NCI-H226 (cell line): Measurements from ENCODE around the gene C1QTNF1.
A peak's percentile ranks its signal among the peaks of the same experiment; 100 is the strongest.

Source experiments
- DNase-seq: peaks from one replicate; pipeline ENCODE4 v3.0.0-alpha.2; 2015

C1QTNF1 gene

DNA sequence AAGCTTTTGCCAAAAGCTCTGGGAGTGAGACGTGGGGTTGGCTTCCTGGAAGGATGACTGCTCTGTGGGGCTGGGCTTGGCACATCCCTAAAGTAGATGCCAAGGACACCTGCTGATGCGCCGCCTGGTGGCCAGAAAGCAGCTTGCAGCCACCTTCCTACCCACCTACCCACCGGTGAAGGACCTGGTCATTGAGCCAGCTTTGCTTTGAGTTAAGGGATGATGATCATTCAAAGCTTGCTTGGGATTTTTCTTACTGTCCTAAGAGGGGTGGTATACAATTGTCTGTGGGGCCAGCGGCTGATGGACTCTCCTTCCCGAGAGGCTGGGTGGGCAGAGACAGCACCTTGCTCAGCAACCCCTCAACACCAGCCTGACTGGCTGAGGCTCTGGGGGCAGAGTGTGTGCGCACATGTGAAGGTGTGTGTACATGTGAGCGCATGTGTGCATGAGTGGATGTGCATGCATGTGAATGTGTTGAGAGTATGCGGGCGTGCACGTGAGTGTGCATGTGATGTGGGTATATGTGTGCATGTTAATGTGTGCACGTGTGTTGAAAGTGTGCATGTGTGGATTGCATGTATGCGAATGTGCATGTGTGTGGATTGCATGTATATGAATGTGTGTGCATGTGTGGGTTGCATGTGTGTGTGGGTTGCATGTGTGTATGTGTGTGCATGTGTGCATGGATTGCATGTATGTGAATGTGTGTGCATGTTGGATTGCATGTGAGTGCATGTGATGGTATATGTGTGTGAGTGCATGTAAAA is 18.6 kb downstream of the C1QTNF1 start:
- DNase-seq = peak; percentile 65

DNA sequence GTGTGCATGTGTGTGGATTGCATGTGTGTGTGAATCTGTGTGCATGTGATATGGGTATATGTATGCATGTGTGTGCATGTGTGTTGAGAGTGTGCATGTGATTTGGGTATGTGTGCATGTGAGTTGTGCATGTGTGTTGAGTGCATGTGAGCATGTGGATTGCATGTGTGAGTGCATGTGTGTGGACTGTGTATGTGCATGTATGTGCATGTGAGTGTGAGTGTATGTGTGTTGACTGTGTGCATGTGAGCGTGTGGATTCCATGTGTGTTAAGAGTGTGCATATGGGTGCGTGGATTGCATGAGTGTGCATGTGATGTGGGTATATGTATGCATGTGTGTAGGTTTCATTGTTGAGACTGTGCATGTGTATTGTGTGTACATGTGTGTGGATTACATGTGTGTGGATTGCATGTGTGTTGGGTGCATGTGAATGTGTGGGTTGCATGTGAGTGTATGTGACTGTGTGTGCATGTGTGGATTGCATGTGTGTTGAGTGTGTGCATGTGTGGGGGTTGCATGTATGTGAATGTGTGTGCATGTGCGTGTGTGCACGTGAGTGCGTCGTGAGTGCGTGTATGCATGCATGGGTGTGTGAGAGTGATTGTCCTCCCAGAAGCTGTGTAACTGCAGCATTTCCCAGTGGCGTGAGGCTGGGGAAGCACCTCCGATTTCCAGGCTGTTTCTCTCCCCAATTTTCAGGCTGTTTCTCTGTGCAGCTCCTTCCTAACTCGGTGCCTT is 19.4 kb downstream of the C1QTNF1 start:
- DNase-seq = no peak

DNA sequence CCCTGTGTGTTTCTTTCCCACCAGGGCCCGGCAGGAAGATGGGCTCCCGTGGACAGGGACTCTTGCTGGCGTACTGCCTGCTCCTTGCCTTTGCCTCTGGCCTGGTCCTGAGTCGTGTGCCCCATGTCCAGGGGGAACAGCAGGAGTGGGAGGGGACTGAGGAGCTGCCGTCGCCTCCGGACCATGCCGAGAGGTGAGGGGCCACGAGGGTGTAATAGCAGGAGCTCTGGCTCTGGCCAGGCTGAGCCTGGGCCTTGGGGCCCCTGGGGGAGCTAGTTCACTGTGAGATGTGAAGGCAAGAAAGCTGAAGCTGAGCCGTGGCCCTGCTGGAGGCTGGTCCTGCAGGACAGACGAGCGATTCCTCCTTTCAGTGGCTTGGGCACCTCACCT is 20.0 kb downstream of the C1QTNF1 start:
- no peak for DNase-seq

DNA sequence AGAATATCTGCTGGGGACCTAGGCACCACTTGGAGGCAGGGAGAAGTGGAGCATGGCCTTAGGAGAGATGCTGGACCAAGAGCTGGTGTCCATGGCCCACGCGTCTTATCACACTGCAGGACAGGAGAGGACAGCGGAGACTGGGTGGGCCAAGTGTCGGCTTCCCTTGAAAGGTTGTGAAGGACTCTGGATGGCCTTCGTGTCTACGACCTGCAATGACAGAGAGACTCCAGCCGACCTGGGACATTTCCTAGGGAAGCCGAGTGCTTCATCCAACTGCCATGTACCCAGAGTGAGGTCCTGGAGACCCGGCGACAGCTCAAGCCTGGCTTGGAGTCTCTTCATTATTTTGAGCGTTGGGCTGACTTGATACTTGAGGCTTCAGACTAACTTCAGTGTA is 20.5 kb downstream of the C1QTNF1 start:
- no peak for DNase-seq

DNA sequence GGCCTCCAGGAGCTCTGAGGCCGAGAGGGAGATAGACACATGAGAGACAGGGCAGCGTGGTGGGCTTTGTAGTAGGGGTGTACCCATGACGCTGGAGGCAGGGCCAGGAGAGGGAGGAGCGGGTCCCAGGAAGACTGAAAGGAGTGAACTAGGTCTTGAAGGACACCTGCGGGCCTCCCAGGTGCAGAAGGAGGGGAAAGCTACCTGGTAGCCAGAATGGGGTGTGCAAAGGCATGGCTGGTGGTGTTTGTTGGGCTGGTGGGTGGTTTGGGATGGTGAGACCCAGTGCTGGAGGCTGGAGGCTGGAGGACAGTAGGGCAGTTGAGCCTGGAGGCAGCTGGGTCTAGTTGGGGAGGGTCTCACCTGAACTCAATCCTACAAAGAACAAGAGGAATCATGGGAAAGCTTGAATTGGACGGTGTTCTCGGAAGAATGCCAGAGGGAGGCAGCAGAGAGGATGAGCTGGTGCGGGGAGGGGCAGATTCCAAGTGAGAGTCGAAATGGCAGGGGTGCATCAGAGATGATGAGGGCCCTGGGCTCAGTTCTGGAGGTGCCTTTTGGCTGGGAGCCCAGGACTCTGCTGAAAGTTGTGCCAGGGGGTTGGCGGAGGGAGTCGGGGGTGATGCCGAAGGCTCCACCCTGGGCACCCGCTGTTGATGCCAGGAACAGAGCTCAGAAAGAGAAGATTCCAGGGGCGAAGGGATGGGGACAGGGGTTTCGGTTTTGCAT is 21.2 kb downstream of the C1QTNF1 start:
- DNase-seq = no peak

DNA sequence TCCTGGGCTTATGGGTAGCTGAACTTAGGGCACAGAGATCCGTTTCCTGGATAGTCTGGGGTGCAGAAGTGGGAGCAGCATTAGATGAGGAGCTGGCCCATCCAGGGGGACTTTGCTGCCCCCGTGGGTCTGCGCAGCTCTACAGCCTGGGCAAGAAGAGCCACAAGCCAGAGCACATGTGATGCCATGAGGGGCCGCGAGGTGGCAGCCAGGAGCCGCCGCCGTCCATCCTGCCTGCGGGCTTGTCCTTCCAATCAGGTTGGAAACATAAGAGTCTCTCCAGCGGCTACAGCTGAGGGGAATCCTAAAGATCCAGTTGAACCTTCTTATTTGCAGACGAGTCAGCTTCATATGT is 21.9 kb downstream of the C1QTNF1 start:
- DNase-seq = peak; percentile 38

DNA sequence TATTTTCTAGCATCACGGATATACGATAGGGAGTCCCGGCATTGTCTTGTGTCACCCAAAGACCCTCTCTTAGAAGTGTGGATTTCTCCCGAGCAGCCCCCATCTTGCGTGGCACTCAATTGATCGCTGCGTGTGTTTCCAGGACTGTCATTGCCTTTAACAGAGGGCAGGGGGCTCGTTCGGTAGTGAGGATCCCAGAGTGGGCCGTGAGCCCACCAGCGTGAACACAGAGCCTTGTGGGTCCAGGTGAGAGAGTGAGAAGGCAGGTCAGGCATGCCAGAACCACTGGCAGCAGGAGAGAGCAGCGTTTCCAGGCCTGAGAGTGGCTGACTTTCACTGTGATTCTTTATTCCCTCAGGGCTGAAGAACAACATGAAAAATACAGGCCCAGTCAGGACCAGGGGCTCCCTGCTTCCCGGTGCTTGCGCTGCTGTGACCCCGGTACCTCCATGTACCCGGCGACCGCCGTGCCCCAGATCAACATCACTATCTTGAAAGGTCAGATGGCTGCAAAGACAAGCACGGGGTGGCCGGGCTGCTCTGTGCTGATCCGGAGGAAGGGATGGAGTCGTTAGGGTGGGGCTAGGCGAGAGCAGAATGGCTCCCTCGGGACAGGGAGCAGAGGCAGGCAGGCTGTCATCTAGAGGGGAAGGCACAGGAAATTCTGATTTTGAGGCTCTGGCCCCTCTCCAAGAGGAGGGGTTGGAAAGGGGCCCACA is 22.4 kb downstream of the C1QTNF1 start:
- no peak for DNase-seq

DNA sequence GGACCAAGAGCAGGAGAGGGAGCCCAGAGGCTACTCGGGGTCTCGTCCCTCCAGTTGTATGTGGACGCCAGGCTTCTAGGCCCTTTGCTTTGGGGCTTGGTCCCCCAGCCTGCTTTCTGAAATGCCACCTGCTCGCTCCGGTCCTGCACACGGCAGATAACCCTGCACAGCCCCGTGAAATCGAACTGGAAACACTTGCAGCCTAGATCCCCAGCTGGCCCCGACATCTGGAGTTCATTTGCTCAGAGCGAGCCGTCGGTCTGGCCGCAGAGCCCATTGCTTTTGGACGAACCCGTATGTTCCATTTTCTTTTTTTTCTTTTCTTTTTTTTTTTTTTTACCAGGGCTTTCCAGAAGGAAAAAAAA is 22.9 kb downstream of the C1QTNF1 start:
- DNase-seq = no peak

DNA sequence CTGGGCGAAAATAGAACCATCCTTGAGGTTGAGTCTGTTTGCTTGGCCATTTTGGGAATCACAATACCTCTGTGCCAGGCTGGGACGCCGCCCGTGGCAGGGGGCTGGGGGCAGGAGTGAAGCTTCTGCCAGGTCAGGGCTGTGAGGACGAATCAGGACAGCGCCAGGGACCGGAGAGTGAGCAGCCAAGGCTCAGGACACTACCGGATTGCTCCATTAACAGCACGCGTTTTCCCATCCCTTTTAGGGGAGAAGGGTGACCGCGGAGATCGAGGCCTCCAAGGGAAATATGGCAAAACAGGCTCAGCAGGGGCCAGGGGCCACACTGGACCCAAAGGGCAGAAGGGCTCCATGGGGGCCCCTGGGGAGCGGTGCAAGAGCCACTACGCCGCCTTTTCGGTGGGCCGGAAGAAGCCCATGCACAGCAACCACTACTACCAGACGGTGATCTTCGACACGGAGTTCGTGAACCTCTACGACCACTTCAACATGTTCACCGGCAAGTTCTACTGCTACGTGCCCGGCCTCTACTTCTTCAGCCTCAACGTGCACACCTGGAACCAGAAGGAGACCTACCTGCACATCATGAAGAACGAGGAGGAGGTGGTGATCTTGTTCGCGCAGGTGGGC is 23.4 kb downstream of the C1QTNF1 start:
- DNase-seq = no peak

DNA sequence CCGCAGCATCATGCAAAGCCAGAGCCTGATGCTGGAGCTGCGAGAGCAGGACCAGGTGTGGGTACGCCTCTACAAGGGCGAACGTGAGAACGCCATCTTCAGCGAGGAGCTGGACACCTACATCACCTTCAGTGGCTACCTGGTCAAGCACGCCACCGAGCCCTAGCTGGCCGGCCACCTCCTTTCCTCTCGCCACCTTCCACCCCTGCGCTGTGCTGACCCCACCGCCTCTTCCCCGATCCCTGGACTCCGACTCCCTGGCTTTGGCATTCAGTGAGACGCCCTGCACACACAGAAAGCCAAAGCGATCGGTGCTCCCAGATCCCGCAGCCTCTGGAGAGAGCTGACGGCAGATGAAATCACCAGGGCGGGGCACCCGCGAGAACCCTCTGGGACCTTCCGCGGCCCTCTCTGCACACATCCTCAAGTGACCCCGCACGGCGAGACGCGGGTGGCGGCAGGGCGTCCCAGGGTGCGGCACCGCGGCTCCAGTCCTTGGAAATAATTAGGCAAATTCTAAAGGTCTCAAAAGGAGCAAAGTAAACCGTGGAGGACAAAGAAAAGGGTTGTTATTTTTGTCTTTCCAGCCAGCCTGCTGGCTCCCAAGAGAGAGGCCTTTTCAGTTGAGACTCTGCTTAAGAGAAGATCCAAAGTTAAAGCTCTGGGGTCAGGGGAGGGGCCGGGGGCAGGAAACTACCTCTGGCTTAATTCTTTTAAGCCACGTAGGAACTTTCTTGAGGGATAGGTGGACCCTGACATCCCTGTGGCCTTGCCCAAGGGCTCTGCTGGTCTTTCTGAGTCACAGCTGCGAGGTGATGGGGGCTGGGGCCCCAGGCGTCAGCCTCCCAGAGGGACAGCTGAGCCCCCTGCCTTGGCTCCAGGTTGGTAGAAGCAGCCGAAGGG is 24.2 kb downstream of the C1QTNF1 start:
- no peak for DNase-seq

DNA sequence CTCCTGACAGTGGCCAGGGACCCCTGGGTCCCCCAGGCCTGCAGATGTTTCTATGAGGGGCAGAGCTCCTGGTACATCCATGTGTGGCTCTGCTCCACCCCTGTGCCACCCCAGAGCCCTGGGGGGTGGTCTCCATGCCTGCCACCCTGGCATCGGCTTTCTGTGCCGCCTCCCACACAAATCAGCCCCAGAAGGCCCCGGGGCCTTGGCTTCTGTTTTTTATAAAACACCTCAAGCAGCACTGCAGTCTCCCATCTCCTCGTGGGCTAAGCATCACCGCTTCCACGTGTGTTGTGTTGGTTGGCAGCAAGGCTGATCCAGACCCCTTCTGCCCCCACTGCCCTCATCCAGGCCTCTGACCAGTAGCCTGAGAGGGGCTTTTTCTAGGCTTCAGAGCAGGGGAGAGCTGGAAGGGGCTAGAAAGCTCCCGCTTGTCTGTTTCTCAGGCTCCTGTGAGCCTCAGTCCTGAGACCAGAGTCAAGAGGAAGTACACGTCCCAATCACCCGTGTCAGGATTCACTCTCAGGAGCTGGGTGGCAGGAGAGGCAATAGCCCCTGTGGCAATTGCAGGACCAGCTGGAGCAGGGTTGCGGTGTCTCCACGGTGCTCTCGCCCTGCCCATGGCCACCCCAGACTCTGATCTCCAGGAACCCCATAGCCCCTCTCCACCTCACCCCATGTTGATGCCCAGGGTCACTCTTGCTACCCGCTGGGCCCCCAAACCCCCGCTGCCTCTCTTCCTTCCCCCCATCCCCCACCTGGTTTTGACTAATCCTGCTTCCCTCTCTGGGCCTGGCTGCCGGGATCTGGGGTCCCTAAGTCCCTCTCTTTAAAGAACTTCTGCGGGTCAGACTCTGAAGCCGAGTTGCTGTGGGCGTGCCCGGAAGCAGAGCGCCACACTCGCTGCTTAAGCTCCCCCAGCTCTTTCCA is 25.1 kb downstream of the C1QTNF1 start:
- DNase-seq = no peak

DNA sequence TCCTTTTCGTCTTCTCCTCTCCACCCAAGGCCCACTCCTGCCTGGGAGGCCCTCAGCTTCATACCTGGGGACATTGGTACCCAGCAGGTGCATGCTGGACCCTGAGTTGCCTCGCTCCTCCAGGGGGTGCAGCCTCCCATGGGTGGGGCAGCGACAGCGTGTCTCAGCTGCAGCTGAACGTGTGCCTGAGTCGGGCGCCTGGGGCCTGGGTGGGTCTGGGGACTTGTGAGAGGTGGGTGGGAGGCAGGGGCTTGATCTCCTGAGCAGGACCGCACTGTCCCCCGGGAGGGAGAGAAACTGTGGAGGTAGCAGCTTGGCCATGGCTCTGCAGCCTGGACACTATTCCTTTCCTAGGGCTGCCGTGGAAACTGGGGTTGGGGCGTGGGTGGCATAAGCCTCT is 25.9 kb downstream of the C1QTNF1 start:
- no peak for DNase-seq

DNA sequence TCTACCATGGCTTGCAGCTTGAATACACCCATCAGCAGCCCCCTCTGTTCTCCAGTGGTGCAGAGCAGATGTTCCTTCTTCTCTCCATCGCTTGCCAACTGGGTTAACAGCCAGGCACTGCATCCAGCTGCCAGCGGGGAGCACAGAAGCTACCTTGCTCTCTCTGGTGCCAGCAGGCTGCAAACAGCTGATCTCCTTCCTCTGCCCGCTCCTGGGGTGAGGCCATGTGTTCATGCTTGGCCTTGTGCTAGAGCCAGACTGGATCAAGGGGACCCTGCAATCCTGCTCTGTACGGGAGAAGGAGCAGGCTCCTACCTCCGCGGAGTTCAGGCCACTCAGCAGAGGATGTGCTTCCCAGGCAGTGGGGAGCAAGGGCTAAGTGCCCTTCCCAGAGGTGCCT is 26.6 kb downstream of the C1QTNF1 start:
- DNase-seq = no peak

DNA sequence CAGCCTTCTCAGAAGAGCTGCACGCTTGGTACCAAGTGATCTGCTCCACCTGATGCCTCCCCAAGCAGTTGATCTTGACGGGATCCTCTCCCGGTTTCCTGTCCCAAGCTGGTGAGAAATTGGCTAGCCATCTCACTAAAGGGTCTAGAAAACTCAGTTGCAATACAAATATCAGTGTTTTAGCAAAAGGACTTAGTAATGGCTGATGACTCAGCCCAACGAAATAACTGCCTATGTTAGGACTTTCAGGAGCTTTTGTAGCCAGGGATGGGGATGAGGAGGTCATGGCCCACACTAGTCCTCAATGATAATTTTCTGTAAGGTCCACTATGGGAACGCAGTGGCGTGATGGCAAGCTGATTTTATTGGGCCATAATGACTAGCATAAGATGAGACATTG is 27.3 kb downstream of the C1QTNF1 start:
- DNase-seq = no peak

DNA sequence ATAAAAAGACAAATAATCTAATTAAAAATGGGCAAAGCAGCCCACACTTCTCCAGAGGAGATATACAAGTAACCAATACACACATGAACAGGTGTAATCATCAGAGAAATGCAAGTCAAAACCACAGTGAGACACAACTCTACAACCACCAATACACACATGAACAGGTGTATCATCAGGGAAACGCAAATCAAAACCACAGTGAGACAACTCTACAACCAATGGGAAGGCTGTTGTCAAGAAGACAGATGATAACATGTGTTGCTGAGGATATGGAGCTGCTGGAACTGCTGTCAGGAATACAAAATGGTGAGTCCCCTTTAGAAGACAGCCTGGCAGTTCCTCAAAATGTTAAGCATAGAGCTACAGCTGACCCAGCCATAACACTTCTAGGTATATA is 28.2 kb downstream of the C1QTNF1 start:
- no peak for DNase-seq

DNA sequence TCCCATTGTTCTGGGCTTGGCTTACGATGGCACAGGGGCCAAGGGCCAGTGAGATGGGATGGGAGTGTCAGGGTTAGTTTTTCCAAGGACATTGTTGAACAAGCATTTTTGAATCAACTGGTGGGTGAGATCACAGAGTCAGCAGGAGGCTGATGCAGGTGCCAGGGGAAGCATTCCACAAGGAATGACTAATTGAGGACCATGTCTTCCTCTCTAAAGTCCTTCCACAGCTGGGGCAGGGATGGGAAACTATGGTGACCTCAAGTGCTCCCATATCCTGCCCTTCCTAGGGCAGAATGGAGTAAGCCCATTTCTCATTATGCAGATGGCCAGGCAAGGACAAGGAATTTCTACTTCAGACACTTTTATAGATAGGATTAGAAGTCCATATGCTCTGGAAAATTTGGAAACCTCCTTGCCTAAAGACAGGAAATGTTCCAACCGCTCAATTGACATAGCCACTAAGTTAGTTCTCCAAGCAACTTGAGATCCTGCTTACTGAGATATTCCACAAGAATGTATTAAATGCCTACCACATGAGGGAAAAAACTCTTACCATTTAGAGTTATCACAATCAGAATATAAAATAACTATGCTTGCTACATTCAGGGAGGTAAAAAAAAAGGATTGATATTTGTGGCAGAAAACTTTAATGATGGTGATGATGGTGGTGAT is 29.4 kb downstream of the C1QTNF1 start:
- DNase-seq = peak; percentile 71

DNA sequence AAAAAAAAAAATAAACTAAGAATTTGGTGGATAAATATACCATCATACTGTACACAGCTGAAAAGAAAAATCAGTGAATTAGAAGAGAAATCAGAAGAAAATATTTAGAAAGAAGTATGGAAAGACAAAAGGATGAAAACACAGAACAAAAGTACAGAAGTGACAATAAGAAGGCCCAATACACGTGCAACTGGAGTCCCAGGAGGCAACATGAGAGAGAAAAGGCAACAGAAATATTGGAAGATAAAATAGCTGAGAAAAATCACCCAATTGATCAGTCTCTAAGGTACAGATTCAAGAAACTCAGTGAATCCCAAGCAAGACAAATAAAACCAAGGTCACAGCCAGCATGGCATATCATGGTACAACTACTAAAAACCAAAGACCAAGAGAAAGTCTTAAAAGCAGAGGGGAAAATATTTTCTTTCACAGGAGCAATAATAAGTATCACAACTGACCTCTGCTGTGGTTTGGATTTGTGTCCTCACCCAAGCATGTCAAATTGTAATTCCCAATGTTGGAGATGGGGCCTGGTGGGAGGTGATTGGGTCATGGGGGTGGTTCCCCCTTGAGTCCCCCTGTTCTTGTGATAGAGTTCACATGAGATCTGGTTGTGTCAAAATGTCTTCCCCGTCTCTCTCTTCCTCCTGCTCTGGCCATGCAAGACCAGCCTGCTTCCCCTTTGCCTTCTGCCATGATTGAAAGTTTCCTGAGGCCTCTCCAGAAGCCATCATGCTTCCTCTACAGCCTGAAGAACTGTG is 30.4 kb downstream of the C1QTNF1 start:
- no peak for DNase-seq

DNA sequence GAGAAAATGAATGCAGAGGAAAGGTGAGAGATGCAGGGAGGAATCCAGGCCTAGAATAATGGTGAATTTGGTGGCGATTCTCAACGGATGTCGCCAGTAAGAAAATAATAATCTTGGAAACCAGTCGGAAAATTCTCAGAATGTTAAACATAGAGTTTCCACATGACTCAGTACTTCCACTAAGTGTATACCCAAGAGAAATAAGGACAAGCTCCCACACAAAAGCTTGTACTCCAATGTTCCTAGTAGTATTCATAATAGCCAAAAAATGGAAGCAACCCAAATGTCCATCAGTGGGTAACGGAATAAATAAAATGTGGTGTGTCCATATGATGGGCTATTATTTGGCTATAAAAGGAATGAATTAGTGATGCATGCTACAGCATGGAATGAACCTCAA is 31.2 kb downstream of the C1QTNF1 start:
- no peak for DNase-seq

DNA sequence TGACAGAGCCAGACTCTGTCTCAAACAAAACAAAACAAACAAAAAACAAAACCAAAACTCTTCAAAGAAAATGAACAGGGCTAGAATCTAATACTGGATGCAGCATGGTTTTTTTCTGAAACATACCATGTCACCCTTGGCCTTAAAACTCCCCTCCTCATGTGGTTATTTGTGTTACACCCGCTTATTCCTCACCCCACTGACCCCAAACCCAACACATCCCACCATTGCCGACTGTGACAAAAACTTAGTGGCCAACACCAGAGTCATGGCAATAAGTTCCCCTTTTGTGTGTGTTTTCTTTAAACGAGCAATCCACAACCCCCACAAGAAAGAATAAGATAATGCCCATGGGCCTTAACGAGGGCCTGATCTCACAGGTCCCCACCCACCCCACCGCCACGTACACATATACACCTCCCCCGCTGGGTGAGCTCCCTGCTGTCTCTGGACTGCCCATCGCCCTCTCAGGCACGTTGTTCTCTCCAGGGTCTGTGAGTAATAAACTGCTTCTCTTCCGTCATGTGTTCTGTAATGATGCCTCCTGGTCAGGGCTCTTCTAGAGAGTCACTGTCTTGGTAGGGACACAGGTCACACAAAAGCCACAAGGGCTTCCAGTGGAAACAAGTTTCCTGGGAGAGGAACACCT is 33.9 kb downstream of the C1QTNF1 start:
- DNase-seq = no peak
